ENCODE results near the gene ARHGEF17. TPM values are rescaled to one million over a fixed set of nuclear protein-coding genes. Genes with fewer than 3 reads are reported as not detected.

ARHGEF17 gene
- total and polyA plus RNA-seq, 2 of the 8 experiments (the other 6 are each of a cell fraction or from before 2014, with no cell fraction given): 11.3 to 14.6 TPM

DNA sequence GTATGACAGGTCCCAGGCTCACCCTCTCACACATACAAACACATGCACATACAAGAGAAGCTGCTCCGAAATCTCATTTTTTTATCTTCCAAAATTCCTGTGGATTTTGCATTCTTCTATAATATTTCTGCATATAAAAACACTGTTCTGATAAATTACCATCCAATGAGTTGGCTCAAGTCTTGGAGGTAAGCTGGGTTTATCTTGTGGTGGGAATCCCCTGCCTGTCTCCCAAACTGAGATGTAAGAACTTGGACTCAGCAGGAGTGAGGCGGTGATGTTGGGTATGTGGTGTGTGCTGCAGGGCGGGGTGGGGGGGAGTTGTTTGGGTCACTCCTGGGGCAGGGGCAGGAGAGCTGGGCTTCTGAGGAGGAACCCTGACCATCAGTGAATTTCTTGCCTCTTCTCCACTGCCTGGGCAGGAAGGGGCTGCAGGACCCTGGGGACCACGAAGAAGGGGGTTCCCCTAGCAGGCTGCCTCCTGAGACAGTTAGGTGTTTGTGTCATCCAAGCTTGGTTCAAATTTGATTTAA is 42.7 kb upstream of the ARHGEF17 start (continued):
- TF ChIP-seq ATF3 (IDR thresholded peaks at IDR 0.05; ENCODE audit: insufficient read depth, low read depth, low read length): no peak
- no peak for TF ChIP-seq CHD1 (IDR thresholded peaks at IDR 0.05; ENCODE audit: low read depth, low read length)
- TF ChIP-seq MAFK (IDR thresholded peaks at IDR 0.05; ENCODE audit: low read depth, low read length): no peak

Data from H1 (cell line).